Stimulated activated CD8-positive, alpha-beta memory T cell treated with anti-CD3 and anti-CD28 coated beads, Interleukin-12 subunit alpha, Interleukin-12 subunit beta, amount 100 ng/mL, for 1 hour (primary cell): ENCODE results near the gene SIK2.
"Not testable (repeated sequence)": the region's sequence is repeated elsewhere in the genome, so short reads cannot be mapped to it uniquely, and the experiment has no call there.

ENCODE experiments used
- DNase-seq: peaks from one replicate; pipeline ENCODE4 v3.0.0-alpha.2; 2020; ENCODE audit warnings: low read depth

Gene SIK2

GRCh38 chr11:111624608-111625007, 22.4 kb downstream of the SIK2 start:
- no peak for DNase-seq

DNA sequence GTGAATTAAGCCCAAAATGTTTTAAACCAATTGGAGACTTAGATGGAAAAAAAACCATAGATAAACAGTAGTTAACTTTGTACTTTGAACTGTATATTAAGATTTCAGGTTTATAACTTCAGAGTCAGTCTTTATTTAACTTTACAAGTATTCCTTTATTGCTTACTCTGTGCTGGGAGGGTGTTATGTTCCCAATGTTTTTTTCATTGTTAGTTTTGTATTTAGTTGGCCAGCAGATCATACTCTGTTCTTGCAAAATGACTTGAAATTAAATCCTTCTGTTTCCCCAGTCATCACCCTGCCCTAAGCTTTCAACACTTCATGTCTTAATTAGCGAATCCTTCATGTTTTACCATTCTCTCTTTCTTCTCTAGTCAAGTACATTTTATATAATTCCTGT, 25.3 kb downstream of the SIK2 start:
- no peak for DNase-seq

DNA sequence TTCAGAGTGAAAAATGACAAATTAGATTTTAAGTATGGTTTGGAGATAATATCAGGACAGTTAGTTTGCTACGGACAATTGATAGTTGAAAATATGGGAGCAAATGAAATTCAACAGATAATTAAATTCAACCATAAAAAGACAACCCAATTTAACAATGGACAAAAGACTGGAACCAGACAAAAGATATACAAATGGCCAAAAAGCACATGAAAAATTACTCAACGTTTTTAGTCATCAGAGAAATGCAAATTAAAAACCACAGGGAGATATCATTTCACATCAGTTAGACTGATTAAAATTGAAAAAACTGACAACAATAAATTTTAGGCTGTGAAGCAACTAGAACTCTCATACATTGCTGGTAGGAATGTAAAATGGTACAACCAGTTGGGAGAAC, 27.2 kb downstream of the SIK2 start:
- no peak for DNase-seq

DNA sequence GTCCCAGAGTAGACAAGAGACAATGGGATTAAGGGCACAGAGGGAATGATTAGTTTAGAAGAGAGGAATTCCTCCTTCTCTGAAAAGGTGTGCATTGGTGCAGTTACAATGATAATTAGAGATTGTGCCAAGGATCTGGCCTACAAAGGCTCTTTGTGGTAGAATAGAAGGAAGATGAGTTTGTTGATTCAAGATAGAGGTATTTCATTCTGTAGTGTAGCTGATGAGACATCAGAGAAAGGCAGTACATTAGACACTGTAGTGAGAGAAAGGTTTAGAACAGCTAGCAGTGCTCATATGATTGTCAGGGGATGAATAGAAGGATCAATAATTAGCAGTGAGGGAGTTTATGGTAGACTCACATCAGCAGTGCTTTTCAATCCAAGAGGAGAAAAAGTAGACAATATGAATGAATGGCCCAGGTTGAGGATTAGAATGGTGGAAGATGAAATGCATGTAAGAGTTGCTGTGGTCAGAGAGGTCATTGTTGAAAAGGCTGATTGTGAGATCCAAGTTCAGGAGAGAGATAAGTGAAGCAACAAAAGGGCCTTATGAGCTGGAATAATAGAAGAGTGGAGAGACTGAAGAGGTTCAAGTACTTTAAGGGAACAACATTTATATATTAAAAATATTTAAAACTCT, 28.9 kb downstream of the SIK2 start:
- DNase-seq: no peak

DNA sequence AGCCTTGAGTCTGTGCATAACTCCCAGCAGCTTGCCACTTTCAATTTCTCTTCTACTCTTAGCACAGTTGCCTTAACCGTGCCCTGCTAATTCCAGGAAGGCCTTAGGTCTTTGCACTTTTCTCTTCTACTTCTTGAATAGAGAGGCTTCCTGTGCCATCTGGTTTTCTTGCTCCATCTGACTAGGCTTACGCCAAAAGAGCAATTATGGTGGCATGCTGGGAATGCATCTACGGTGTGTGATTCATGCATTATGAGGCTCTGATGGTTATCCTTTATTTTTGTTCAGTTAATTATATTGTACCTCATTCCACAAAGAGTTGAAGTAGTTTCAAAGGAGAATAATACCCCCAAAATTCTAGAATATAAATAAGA, 29.4 kb downstream of the SIK2 start:
- DNase-seq: no peak

DNA sequence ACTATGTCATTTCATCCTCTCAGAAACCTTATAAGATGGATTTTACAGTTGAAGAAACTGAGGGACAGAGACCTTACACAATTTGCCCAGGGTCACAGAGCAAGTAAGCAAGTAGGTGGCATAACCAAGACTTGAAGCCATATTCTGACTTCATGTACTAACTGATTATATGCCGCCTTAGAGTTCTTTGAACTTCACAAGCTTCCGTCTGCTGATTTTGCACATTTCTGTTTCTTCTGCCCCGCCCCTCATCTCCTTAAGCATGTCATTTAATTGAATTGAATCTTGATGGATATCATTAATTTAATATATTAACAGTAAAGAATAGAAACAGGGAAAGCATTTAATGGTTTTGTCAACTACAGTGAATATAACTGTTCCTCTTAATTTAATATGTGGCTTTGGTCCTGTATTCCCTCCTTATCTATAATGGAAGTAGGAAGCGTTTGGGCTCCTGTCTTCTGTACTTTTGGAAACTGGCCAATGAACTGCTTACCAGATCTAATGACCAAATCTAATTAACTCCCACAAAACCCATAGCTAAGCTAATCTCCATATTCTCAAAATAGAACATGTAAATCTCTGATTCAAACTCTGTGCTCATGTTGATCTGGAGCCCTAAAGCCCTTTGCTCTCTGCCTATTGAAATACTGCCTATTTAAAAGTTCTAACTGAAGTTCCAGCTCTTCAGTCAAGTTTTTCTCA, 30.4 kb downstream of the SIK2 start:
- no peak for DNase-seq

DNA sequence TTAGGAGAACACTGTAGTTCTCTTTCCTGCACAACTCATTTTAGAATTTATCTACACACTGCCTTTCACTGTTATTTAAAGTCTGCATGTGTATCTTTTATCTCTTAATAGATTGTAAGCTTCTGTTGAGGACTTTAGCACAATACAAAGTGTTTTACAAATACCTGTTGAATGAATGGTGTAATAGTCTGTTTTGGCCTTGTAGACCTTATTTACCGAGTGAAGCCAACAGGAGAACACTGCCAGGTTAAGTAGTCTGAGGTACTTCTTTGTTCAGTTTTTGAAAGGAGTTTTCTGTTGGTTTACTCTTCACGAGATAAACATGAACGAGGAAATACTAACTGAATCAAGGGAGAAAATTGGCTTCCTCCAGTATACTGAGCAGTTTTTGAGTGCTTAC, 31.0 kb downstream of the SIK2 start:
- no peak for DNase-seq

GRCh38 chr11:111633756-111634362, 31.6 kb downstream of the SIK2 start:
- no peak for DNase-seq

- no peak for DNase-seq
Measured at GRCh38 chr11:111634981-111635705, 32.9 kb downstream of the SIK2 start.

GRCh38 chr11:111635706-111636045, 33.4 kb downstream of the SIK2 start:
- DNase-seq: no peak

GRCh38 chr11:111637885-111638284, 35.6 kb downstream of the SIK2 start:
- no peak for DNase-seq

DNA sequence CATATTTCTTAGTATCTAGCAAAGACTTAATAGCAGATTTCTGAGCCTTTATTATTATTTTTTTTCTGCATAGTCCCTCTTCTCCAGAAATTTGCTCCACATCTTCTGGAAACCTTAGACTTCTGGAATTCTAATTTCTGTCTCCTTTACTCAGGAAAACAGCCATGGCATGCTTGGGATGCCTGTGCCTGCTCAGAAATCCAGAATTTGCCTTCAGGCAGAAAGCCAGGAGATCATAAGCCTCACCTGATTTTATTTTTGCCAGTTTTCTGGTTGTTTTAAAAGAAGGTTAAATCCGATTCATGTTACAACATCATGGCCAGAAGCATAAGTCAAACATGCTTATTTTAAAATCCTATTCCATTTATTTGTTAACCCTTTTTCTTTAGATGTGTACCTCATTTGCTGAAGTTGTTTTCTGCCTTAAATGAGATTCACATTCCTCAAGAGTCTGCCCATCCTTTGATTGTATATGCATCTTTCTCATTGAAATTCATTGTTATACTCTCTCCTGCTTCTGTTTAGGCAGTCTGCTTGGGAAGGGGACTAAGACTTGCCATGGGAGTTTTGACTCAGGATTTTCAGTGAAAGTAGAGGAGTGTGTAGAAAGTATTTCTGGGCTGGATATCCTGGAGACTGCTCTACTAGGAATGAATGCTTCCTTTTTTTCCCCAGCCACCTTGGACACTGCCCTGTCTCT, 37.1 kb downstream of the SIK2 start:
- DNase-seq: no peak

DNA sequence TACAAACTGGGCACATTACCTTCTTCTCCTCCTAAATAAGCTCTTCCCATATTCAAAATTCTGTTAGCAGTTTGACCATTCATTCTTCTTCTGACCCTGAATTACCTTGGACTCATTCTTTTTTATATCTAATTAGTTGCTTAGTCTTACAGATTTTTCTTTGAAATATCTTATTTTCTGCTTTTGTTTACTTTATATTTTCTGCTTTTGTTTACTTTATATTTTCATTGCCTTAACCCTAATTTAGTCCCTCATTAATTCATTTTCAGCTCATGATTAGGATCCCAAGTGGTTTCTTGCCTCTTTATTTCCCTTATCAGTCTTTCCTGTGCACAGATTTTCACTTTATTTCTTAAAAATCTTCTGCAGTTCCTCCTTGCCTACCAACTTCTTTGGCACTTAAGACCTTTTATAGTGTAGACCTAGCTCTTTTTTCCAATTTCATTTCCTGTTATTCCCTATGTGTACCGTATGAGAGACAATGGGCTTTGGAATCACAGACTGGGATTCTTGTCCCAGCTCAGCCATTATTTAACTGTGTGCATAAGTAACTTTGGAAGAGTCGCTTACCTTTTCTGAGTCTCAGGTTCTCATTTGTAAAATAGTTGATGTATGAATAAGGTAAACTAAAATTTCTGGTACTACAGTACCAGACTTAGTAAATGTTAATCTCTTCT, 39.2 kb downstream of the SIK2 start:
- no peak for DNase-seq

GRCh38 chr11:111642542-111642941, 40.3 kb downstream of the SIK2 start:
- no peak for DNase-seq

DNA sequence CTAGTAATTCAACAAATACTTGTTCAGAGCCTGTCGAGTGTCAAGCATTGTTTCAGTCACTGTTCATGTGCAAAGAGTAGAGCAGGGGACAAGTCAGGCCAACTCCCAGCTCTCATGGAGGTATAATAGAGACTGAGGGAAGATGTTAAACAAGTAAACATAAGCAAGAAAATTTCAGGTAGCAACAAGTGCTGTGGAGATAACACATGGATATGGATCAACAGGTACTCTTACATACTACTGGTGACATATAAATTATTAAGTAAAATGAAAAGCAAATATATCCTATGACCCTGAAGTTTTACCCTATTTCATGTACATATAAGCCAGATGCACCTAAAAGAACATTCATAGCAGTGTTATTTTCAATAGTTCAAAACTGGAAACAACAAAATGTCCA, 42.7 kb downstream of the SIK2 start:
- DNase-seq: no peak

DNA sequence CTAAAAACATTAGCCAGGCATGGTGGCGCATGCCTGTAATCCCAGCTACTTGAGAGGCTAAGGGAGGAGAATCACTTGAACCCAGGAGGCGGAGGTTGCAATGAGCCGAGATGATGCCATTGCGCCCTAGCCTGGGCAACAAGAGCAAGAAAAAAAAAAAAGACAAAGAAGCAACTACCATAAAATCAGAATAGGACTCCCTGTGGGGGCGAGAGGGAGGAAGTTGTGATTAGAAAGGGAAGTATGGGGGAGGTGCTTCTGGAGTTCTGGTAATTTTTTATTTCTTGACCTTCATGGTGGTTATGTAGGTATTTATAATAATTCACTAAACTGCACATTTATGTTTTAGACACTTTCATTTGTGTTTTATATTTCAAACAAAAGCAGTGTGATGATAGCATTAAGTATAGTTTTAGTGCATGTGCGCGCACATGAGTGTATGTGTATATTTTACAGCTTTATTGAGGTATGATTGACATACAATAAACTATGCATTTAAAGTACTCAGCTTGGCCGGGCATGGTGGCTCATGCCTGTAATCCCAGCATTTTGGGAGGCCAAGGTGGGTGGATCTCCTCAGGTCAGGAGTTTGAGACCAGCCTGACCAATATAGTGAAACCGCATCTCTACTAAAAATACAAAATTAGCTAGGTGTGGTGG, 43.5 kb downstream of the SIK2 start:
- DNase-seq: no peak

GRCh38 chr11:111651336-111651735, 49.1 kb downstream of the SIK2 start:
- not testable (repeated sequence) for DNase-seq

- DNase-seq: no peak
Measured at GRCh38 chr11:111652184-111652583, 49.9 kb downstream of the SIK2 start.

- DNase-seq: no peak
Measured at GRCh38 chr11:111654601-111655000, 52.4 kb downstream of the SIK2 start.

DNA sequence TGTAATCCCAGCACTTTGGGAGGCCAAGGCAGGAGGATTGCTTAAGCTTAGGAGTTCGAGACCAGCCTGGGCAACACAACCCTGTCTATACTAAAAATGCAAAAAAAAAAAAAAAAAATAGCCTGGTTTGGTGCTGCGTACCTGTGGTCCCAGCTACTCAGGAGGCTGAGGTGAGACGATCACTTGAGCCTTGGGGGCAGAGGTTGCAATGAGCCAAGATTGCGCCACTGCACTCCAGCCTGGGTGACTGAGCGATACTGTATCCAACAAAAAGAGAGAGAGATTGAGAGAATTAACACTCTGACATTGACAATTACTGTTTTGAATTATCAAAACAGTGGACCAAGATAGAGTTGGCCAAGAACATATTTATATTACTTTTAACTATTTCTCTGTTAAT, 53.7 kb downstream of the SIK2 start:
- no peak for DNase-seq

DNA sequence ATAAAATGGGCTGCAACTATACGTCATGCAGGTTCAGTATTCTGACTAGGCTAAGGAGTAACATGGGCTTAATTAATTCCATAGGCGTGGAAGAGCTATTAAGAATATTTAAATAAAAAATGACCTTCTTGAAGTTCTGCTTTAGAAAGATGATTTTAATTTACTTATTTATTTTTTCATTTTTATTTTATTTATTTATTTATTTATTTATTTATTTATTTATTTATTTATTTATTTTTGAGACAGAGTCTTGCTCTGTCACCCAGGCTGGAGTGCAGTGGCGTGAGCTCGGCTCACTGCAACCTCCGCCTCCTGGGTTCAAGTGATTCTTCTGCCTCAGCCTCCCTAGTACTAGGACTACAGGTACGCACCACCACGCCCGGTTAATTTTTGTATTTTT, 55.7 kb downstream of the SIK2 start:
- DNase-seq: not testable (repeated sequence)
